ENCODE data around the gene KRTAP10-10.
"Not testable (repeated sequence)": the region's sequence is repeated elsewhere in the genome, so short reads cannot be mapped to it uniquely, and the experiment has no call there.

The KRTAP10-10 gene

DNA sequence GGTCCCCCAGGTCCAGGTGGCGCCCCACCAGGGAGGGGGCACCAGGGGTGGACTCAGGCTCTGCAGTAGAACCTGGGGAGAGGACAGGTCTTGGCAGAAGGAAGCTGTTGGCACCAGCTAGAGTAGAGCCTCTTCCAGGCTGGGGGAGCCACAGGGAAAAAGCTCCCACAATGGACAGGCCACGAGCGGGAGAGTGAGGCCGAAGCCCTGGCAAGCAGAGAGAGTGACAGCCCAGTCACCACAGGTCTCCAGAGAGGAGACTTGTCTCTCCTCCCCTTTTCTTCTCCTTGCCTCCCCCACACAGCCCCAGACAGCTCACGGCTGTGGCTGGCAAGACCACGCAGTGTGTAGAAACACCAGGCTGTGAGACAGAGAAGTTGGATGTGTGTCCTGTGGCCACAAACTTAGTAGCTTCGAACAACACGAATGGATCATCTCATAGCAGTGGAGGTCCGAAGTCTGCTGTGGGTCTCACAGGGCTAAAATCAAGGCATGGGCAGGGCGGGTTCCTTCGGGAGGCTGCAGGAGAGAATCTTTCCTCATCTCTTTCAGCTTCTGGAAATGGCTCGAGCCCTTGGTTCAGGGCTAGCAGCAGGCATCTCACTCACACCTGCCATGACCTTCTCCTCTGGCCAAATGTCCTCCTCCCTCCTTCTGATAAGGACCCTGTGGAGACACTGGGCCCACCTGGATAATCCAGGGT lies 14.0 kb downstream of the KRTAP10-10 start:
- DNase-seq (ENCODE audit: low spot score), result no peak

DNA sequence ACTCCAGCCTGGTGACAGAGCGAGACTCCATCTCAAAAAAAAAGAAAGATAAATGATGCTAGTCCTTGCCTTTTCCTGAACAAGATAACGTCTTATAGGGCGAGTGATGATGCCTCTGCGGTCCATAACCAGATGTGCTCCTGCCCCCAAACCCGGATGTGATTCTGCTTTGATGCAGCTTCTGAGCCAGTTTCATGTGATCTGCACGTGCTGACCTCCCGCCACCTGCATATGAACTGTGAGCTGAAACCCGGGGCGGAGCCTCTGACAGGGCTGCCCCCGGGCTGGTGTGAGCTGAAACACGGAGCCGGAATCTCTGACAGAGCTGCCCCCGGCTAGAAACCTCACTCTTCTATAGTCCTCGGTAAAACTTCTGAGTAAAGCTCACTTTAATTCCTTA lies 16.0 kb downstream of the KRTAP10-10 start:
- no peak for DNase-seq (ENCODE audit: low spot score)

DNA sequence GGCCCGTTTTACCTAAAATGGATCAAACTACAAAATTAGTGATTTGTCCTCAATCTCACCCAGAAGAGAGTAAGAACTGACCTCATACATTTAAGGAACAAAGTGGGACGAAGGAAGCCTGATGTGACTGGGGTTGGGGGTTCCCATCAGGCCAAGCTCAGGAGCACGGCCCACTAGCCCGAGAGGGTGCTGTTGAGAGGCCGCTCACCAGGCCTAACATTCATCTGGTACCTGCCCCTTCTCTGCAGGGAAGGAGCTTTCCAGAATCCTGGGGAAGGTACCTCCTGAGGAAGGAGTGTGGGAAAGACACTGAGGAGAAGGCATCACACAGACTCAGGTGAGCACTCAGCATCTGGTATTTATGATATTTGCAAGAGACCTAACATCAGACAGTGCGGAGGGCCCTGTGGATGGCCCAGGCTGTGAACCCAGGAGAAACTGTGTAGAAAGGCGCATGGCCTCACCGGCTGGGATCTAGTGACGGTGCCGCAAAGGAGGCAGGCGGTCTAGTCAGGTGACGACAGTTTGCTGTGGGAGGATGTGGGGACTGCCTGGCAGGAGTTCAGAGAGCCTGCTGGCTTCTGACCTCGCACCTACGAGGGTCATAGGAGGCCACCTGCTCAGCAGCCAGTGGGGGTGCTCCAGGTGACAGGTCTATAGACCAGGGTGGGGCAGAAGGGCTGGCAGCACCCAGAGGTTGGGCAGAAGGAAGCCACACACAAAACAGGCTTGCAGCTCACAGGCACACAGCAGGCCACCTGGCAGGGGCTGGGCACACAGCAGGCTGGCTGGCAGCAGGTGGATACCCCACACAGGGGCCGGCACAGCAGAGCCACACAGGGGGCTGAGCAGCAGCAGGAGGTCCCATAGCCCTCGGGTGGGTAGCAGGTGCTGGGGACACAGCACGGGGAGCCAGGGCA lies 16.8 kb downstream of the KRTAP10-10 start:
- no peak for DNase-seq (ENCODE audit: low spot score)

DNA sequence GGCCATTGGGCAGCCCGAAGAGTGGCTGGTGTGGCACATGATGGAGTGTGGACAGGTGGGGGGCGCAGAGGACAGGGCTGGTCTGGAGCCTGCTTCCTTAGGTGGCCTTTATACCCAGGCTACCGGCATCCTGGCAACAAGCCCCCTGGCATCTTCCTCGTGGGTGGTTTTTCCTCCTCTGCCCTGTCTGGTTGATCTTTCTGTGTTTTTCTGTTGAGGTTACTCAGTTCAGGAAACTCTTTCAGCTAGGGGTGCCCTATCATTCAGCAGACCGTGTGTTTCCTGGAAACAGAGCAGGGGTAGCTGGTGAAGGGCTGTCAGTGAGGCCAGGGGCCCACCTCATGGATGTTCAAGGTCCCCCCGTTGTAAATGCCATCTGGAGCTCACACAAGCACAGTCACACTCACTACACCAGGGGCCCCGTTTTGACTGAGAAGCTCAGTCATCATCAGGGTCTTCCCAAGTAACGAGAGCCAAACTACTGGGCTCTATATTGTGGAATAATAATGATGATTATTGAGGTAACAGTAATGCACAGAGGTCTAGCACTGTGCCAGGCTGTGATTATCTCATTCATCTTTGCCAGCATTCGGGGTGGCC lies 17.5 kb downstream of the KRTAP10-10 start, which contains the start of gene KRTAP12-4:
Gene KRTAP12-4, minus strand, starts transcription at position 84 of the 600 bp plus-strand sequence. Its CDS starts 45 bp downstream, at position 39.
- no peak for DNase-seq (ENCODE audit: low spot score)

DNA sequence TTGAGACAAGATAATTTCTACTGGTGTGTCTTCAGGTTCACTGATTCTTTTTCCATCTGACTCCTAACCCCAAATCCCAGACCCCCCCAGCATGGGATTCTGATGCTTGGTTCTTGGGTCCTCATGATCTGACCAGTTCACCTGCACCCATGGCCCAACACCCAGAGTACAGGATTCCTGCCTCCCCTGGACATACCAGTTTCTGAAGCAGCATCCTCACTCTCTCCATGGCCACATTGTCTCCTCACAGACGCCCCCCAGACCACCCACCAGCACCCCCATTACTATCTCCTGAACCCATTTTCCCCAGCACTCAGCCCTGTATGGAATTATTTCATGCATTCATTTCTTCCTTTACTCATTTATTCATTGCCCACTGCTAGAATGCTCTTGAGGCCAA lies 19.7 kb downstream of the KRTAP10-10 start:
- no peak for DNase-seq (ENCODE audit: low spot score)

DNA sequence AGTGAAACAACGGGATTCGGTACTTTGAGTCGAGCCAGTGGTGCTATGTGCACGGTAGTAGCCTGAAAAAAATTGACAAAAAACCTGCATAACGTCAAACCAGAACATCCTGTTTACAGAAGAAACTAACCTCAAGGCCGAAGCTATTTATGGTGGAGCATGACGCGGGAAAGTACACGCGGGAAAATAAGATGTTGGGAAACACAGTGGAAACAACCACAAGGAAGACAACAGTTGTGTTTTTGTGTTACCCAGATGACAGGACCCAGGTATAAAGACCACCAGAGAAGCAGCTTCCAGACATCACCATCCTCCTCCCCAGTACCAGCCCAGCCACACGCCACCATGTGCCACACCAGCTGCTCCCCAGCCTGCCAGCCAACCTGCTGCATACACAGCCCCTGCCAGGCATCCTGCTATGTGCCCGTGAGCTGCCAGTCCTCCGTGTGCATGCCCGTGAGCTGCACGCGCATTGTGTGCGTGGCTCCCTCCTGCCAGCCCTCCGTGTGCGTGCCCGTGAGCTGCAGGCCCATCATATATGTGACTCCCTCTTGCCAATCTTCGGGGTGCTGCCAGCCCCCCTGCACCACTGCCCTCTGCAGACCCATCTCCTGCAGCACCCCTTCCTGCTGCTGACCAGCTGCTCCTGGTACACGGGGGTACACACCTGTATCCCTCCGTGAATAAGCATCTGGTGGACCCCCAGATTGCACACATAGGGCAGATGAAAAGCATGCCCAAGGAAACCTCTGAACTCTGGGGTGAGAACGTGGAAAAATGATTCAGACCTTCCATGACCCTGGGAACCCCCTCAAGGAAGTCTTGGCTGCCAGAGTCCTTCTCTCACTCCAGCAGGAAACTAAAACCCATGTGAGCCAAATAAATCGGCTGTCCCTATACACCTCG lies 20.7 kb downstream of the KRTAP10-10 start, which contains the start of gene KRTAP12-3:
Gene KRTAP12-3, plus strand, starts transcription at position 298 of the 906 bp plus-strand sequence. Its CDS starts 48 bp downstream, at position 346.
- DNase-seq (ENCODE audit: low spot score), result no peak

DNA sequence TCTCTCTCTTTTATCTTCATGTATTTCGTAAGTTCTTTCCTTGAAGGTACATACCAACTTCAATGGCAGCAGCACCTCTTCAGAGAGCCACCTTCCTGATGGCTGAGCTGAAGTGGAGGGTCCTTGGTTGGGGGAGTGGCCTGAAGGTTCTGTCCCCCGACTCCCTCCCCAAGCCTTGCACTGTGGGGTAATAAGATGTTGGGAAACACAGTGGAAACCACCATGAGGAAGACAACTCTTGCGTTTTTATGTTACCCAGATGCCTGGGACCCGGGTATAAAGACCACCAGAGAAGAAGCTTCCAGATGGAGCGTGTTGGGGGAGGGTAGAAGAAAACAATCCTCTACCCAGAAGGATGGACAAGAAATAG lies 21.4 kb downstream of the KRTAP10-10 start:
- no peak for DNase-seq (ENCODE audit: low spot score)

DNA sequence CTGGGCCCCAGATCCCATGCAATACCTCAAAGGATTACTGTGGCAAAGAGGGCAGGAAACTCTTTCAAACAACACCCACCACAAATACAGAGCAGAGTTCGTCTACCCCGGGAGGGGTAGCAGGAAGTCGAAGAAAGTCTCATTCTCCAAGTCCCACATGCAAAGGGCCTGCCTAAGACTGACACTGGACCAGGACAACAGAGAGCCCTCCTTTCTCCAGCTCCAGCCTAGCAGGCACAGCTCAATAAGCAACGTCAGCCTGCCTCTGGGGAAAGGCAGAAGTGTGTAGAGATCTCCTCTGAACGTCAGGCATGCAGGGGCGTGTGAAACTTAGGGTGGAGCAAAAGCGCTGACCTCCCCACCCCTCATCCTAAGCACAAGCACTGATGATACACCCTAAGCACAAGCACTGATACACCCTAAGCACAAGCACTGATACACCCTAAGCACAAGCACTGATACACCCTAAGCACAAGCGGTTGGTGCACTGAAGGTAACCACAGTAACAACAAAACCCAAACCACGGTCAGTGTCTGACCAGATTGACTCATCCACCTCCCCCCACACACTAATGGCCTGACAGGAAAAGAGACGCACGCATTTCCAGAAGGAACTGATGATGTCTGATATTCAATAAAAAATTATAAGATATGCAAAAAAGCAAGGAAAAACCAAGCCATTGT lies 21.9 kb downstream of the KRTAP10-10 start:
- no peak for DNase-seq (ENCODE audit: low spot score)

DNA sequence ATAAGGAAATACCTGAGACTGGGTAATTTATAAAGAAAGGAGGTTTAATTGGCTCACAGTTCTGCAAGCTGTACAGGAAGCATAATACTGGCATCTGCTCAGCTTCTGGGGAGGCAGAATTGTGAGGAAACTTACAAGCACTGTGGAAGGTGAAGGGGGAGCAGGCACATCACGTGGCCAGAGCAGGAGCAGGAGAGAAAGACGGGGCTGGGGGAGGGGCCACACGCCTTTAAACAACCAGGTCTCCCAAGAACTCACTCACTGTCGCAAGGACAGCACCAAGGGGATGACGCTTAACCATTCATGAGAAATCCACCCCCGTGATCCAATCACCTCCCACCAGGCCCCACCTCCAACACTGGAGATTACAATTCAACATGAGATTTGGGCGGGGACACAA lies 24.4 kb downstream of the KRTAP10-10 start:
- DNase-seq (ENCODE audit: low spot score), result not testable (repeated sequence)

DNA sequence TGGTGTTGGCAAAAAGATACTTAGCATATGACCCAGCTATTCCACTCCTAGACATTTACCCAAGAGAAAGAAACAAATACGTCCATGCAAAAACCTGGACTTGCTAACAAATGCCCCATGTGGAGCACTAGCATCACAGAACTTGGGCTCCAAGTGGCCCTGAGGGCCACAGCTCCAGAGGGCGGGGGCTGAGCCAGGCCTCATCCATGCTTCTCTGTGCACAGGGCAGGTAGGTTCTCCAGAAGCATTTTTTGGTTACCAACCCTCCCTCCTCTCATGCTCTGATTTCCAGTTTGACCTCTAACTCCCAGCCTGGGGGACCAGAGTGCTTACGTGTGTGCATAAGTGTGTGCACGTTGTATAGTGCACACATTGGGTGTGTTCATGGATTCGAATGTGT lies 27.5 kb downstream of the KRTAP10-10 start:
- DNase-seq (ENCODE audit: low spot score), result no peak

DNA sequence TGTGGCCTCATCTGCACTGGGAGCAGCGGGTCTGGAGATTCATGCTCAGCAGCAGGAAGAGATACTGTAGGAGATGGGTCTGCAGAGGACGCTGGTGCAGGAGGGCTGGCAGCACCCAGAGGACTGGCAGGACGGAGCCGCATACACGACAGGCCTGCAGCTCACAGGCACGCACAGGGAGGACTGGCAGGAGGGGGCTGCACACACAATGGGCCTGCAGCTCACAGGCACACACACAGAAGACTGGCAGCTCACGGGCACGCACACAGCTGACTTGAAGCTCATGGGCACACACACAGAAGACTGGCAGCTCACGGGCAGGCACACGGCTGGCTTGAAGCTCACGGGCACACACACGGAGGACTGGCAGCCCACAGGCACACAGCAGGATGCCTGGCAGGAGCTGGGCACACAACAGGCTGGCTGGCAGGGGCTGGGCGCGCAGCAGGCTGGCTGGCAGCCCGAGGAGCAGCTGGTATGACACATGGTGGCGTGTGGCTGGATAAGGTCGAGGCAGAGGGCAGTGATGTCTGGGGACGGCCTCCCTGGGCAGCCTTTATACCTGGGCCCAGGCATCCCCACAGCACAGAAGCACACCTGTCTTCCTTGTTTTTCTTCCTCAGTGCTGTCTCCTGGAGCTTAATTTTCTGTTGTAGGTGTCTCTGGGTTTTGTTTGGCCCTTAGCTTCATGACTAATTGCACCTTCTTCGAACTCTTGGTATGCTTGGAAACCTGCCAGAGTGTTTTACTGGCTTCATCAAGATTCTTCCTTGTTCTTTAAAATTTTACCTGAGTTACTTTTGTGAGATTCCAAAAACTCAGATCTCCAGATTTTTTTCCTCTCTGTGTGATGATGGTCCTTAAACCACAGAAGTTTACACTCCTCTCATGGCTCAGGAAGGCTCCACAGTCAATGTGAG lies 29.5 kb downstream of the KRTAP10-10 start, which contains the start of gene KRTAP12-2:
Gene KRTAP12-2, minus strand, starts transcription at position 527 of the 920 bp plus-strand sequence. Its CDS starts 41 bp downstream, at position 486.
- no peak for DNase-seq (ENCODE audit: low spot score)

DNA sequence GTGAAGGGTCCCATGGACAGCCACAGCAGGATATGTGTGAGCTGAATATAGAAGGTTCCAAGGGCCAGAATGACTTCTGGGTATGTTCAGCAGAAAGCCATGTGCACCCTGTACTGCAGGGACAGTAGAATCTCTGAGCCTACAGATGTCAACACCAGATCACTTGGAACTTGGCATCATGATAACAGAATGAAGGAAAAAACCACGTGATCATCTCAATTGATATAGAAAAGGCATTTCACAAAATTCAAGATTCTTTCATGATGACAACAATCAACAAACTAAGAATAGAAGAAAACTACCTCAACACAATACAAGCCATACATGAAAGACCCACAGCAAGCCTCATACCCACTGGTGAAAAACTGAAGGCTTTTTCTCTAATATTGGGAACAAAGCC lies 30.5 kb downstream of the KRTAP10-10 start:
- no peak for DNase-seq (ENCODE audit: low spot score)

DNA sequence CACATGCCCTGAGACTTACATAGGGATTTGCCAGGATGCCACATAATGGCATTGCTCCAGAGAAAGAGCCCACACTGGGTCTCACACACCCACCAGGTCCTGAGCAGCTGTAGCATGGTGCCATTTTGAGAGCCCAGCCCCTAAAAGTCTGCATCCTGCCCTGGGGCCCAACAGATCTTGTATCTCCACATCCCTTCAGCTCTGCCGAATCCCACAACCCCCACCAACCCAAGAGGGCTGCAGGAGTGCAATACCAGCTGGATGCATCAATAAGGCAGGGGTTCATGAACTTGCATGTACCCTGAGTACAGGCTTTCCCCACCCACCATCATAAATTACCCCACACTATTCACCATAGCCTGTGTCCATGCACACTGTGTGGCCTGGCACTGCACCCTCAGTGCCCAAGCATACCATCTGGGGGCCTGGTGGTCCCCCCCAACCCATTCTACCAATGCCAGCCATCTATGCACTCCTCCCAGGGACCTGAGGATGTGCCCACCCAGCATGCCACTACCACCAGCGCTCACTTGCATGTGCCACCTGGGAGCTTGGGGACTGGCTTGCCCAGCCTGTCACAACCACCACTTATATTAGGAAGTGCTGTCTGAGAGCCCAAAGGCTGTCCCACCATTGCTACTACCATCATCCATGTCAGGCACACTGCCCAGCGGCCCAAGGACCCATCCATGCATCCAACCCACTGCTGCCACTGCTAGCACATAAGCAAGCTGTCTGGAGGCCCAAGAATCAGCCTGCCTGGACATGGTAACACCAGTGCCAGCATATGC lies 33.7 kb downstream of the KRTAP10-10 start:
- DNase-seq (ENCODE audit: low spot score), result no peak

DNA sequence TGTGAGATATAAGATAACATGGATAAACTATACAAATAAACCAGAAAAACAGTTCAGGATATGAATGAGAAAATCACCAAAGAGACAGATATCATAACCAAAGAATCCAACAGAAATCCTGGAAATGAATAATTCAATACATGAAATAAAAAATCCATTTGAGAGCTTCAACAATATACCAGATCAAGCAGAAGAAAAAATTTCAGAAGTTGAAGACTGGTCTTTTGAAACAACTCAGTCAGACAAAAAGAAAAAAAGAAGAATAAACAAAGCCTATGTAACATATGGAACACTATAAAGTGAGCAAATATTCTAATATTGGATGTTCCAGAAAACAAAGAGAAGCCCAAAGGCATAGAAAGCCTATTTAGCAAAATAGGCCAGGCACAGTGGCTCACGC lies 34.8 kb downstream of the KRTAP10-10 start:
- no peak for DNase-seq (ENCODE audit: low spot score)

DNA sequence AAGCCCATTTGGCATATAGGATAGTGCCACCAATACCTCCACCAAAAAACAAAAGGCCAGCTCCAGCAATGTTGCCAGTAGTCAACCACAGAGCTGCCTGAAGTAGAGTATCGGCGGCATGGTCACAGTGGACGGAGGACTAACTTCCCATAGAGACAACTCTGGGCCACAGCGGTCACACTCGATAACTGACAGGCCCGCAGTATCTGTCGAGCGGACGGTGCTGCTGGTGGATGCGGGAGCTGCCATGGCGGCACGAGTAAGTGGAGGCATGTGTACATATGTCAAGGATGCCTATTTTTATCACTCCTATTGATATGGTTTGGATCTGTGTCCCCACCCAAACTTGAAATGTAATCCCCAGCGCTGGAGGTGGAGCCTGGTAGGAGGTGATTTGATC lies 40.7 kb downstream of the KRTAP10-10 start:
- no peak for DNase-seq (ENCODE audit: low spot score)

DNA sequence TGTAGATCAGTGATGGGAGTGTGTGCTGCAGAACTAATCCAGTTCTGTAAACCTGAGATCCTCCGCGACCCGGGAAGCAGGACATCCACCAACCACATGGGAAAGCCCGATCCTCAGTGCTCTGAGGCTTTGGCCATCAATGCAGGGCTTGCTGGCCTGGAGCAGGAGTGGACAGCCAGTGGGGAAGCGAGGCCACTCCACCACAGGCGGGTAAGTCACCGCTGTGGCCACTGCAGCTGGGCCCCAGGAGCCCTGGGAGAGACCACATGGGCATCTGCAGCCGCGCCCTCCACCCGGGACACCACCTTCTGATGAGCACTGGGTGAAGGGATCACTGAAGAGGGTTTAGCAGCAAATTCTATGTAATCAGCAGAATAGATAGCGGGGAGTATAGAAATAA lies 44.0 kb downstream of the KRTAP10-10 start:
- no peak for DNase-seq (ENCODE audit: low spot score)

DNA sequence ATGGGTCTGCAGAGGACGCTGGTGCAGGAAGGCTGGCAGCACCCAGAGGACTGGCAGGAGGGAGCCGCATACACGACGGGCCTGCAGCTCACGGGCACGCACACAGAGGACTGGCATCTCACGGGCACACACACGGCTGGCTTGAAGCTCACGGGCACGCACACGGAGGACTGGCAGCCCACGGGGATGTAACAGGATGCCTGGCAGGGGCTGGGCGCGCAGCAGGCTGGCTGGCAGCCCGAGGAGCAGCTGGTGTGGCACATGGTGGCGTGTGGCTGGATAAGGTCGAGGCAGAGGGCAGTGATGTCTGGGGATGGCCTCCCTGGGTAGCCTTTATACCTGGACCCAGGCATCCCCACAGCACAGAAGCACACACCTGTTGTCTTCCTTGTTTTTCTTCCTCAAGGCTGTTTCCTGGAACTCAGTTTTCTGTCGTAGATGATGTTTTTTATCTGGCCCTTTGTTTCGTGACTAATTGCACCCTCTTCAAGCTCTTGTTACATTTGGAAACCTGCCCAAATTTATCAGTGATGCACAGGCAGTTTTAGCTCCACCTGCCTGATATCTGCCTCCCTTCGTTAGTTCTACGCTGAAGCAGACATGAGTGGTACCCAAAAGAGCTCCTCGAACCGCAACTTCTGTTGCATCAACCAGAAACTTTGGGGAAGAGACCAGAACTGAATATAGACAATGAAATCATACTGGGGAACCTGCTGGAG lies 44.9 kb downstream of the KRTAP10-10 start, which contains the start of gene KRTAP12-1:
Gene KRTAP12-1, minus strand, starts transcription at position 303 of the 719 bp plus-strand sequence. Its CDS starts 40 bp downstream, at position 263.
- no peak for DNase-seq (ENCODE audit: low spot score)

DNA sequence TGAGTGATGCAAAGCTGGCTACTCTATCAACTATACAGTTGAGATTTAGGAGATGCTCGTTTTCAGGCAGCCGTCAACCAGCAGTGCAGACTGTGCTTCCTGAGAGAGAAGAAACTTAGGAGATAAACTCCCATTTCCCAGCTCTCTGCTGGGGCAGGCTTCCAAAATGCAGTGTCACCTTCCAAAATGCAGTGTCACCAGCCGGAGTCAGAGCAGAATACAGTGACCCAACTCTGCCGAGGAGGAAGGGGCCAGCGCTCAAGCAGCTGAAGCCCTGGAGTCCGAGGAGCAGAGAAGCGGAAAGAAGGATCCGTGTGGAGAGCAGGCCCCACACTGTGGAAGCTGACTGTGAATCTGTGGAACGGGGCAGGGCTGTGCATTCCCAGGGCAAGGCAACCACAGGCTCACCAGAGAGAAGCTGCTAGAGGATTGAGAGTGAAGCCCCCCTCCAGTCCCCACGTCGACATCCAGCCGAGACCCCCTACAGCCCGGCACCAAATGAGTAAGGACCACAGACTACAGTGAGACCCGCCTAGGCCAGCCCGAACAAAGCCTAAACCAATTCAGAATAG lies 45.5 kb downstream of the KRTAP10-10 start:
- no peak for DNase-seq (ENCODE audit: low spot score)
